Smooth muscle cell of the coronary artery (primary cell): Measurements from ENCODE around the gene ASTN1. TPM values are rescaled to one million over a fixed set of nuclear protein-coding genes. Genes with fewer than 3 reads are reported as not detected.

Experiments
- total RNA-seq: library from RNA; depleted of rRNA; stranded (reverse); fragments of >200 nt; gene quantifications from 2 replicates; pipeline ENCODE4 v1.2.3, GENCODE V29; 2014; ENCODE audit warnings: low replicate concordance

ASTN1 gene
- not detected in 2 replicates for total RNA-seq

DNA sequence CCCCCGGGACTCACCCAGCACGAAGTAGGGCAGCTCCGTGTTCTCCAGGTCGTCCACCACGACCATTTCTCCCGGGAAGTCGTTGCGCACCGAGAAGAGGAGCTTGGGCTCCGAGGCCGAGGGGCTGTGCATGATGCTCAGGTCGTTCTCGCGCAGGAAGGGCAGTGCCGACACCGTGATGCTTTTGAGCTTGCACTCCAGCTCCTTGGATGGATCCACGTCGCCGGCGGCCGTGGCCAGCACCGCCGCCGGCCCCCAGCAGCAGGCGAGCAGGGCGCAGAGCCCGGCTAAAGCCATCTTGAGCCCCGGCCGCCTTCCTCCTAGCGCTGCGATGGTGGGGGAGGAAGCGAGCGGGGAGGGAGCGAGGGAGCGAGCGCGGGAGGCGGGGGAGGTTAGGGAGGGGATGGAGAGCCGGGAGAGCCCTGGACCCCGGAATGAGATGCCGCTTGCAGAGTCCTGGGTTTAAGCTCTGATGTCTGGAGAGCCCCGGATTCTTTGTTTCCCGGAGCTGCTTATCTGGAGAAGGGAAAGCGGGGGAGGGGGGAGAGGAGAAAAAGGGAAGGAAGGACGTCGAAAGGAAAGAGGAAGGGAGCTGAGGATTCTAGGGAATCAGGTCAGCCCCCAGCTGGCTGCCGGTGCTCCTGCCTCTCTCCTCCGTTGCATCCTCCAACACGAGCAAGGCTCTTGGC lies at the start of gene ASTN1:
Gene ASTN1, minus strand, starts transcription at position 333 of the 689 bp plus-strand sequence. Its CDS starts 36 bp downstream, at position 297.

DNA sequence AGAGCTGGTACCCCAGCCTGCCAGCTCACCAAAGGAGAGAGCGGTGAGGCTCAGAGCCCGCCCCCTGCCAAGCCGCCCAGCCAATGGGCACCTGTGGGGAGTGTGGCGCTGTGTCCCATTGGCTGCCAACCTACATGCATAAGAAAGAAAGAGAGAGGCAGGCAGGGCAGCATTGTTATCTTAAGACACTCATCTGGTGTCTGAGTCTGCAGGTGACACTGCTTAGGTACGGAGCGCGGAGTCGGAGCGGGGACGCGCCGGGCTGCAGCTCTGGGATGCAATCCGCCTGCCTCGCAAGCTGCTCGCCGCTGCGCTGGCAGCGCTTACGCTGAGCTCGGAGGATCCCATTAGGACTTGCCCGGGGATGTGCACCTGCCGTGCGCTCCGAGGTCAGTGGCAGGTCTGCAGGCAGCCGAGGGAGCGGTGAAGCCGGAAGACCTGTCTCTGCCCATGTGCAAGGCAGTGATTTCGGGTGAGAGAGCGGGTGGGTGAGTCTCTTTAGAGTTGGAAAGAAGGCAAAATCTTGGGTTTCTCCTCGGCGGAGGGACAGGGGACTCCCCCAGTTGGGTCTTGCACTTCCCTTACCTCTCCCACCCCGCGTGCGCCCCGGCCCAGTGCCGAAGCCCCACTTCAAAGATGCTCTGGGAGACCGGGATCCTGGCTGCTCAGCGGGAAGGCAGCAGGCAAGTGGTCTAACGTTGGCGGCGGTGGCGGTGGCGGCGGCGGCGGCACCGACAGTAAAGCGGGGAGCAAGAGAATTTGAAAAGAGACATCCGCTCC lies 6.4 kb upstream of the ASTN1 start, which contains the start of gene BRINP2:
Gene BRINP2, plus strand, starts transcription at position 203 of the 780 bp plus-strand sequence. CDS start 58,919 bp downstream, outside the sequence.

Other genes starting within 250 kb of the ASTN1 start
- not detected in 2 replicates for gene BRINP2, start 6.2 kb upstream of the ASTN1 start, total RNA-seq